ENCODE data around the gene CLDN3. TPM values are rescaled to one million over a fixed set of nuclear protein-coding genes. Genes with fewer than 3 reads are reported as not detected.
A peak's percentile ranks its signal among the peaks of the same experiment; 100 is the strongest.
"Not testable (repeated sequence)": the region's sequence is repeated elsewhere in the genome, so short reads cannot be mapped to it uniquely, and the experiment has no call there.

CLDN3 gene
- total and polyA plus RNA-seq, 2 experiments from 2014 or later: not detected

GRCh38 chr7:73722785-73723184 lies 47.3 kb downstream of the CLDN3 start:
- peaks cover 1% of the 10 kb centered on the region for H3K4me1 ChIP-seq (ENCODE audit: insufficient read depth)
- no peaks in the 10 kb centered on the region for H3K9me2 ChIP-seq (ENCODE audit: insufficient read depth)
- H3K27ac ChIP-seq: no peak overlapping the region
- no peak for DNase-seq
- H3K4me2 ChIP-seq (ENCODE audit: unreplicated experiment): no peak overlapping the region
- no peak overlapping the region for H3K9ac ChIP-seq
- in situ Hi-C loops (cut with MboI): loop anchor here (10.0 kb wide), 1 partner anchor 118 kb away; no protein-coding TSS in a partner anchor
- no peaks in the 10 kb centered on the region for H3K27me3 ChIP-seq (replicated peaks; ENCODE audit: insufficient read depth)
- H3K9me3 ChIP-seq (ENCODE audit: low read depth): no peaks in the 10 kb centered on the region
- WGBS, 2 experiments (ENCODE audit: low coverage in 1 of 2, low lambda C conversion rate in 2 of 2, missing lambda C conversion rate in 2 of 2): 66 to 73% methylated on average over 5 to 6 of the region's 6 CpGs
- no peaks in the 10 kb centered on the region for H3K36me3 ChIP-seq (ENCODE audit: low read depth)
- no peaks in the 10 kb centered on the region for H3F3A ChIP-seq (ENCODE audit: insufficient read depth)
- H3K4me3 ChIP-seq: no peak overlapping the region
- no peak overlapping the region for H2AFZ ChIP-seq
- no peak for TF ChIP-seq EZH2 (IDR thresholded peaks at IDR 0.05; ENCODE audit: insufficient read depth, poor library complexity, severe bottlenecking)
- TF ChIP-seq EZH2phosphoT487 (IDR thresholded peaks at IDR 0.05; ENCODE audit: insufficient read depth, low read depth): no peak
- H4K20me1 ChIP-seq (ENCODE audit: insufficient read depth): no peaks in the 10 kb centered on the region
- H3K79me2 ChIP-seq (ENCODE audit: insufficient read depth): peaks cover 13% of the 10 kb centered on the region

GRCh38 chr7:73722182-73722581 lies 47.9 kb downstream of the CLDN3 start:
- H3K27me3 ChIP-seq (replicated peaks; ENCODE audit: insufficient read depth); H3K27ac ChIP-seq; H3K9ac ChIP-seq; H3K9me2 ChIP-seq (ENCODE audit: insufficient read depth); H3K36me3 ChIP-seq (ENCODE audit: low read depth); H2AFZ ChIP-seq; H3K4me2 ChIP-seq (ENCODE audit: unreplicated experiment); H4K20me1 ChIP-seq (ENCODE audit: insufficient read depth); H3K9me3 ChIP-seq (ENCODE audit: low read depth); H3K4me3 ChIP-seq; H3F3A ChIP-seq (ENCODE audit: insufficient read depth); H3K4me1 ChIP-seq (ENCODE audit: insufficient read depth); DNase-seq: not testable (repeated sequence)
- WGBS, 2 experiments (ENCODE audit: low coverage in 1 of 2, low lambda C conversion rate in 2 of 2, missing lambda C conversion rate in 2 of 2): 51 to 62% methylated on average over 4 of the region's 4 CpGs
- in situ Hi-C loops (cut with MboI): loop anchor here (10.0 kb wide), 1 partner anchor 117 kb away; no protein-coding TSS in a partner anchor
- peaks cover 19% of the 10 kb centered on the region for H3K79me2 ChIP-seq (ENCODE audit: insufficient read depth)

GRCh38 chr7:73721377-73721817 lies 48.7 kb downstream of the CLDN3 start:
- 50 to 53% methylated on average over 3 of the region's 3 CpGs for WGBS, 2 experiments (ENCODE audit: low coverage in 1 of 2, low lambda C conversion rate in 2 of 2, missing lambda C conversion rate in 2 of 2)
- in situ Hi-C loops (cut with MboI): loop anchor here (10.0 kb wide), 1 partner anchor 117 kb away; no protein-coding TSS in a partner anchor

GRCh38 chr7:73720443-73720842 lies 49.6 kb downstream of the CLDN3 start:
- H3K9ac ChIP-seq; H3K27me3 ChIP-seq (replicated peaks; ENCODE audit: insufficient read depth); H2AFZ ChIP-seq; H4K20me1 ChIP-seq (ENCODE audit: insufficient read depth); H3K4me2 ChIP-seq (ENCODE audit: unreplicated experiment); H3K36me3 ChIP-seq (ENCODE audit: low read depth); H3K4me3 ChIP-seq; H3K9me3 ChIP-seq (ENCODE audit: low read depth); H3K9me2 ChIP-seq (ENCODE audit: insufficient read depth); DNase-seq; H3K27ac ChIP-seq: not testable (repeated sequence)
- Histone ChIP-seq H3K79me2 (ENCODE audit: insufficient read depth) (peaks cover 30% of the 10 kb centered on the region), H3F3A (ENCODE audit: insufficient read depth) (peaks cover 12% of the 10 kb centered on the region), H3K4me1 (ENCODE audit: insufficient read depth) (peaks cover 20% of the 10 kb centered on the region)
- WGBS, 2 experiments (ENCODE audit: low coverage in 1 of 2, low lambda C conversion rate in 2 of 2, missing lambda C conversion rate in 2 of 2): 90 to 92% methylated on average over 9 of the region's 9 CpGs
- in situ Hi-C loops (cut with MboI): loop anchor here (10.0 kb wide), 1 partner anchor 116 kb away; no protein-coding TSS in a partner anchor

More at GRCh38 chr7:73721377-73721817, 48.7 kb downstream of the CLDN3 start:
- no peak overlapping the region for H3K9ac ChIP-seq
- H2AFZ ChIP-seq: no peak overlapping the region
- no peaks in the 10 kb centered on the region for H3K9me2 ChIP-seq (ENCODE audit: insufficient read depth)
- no peaks in the 10 kb centered on the region for H3K36me3 ChIP-seq (ENCODE audit: low read depth)
- H3K27me3 ChIP-seq (replicated peaks; ENCODE audit: insufficient read depth): no peaks in the 10 kb centered on the region
- H3K4me2 ChIP-seq (ENCODE audit: unreplicated experiment): no peak overlapping the region
- TF ChIP-seq EZH2phosphoT487 (IDR thresholded peaks at IDR 0.05; ENCODE audit: insufficient read depth, low read depth) (no peak), EZH2 (IDR thresholded peaks at IDR 0.05; ENCODE audit: insufficient read depth, poor library complexity, severe bottlenecking) (no peak)
- H3K27ac ChIP-seq: no peak overlapping the region
- H3K4me3 ChIP-seq: no peak overlapping the region
- DNase-seq: peak; percentile 29
- peaks cover 25% of the 10 kb centered on the region for H3K79me2 ChIP-seq (ENCODE audit: insufficient read depth)
- H3K9me3 ChIP-seq (ENCODE audit: low read depth): no peaks in the 10 kb centered on the region
- H3K4me1 ChIP-seq (ENCODE audit: insufficient read depth): peaks cover 13% of the 10 kb centered on the region
- H3F3A ChIP-seq (ENCODE audit: insufficient read depth): peaks cover 5% of the 10 kb centered on the region
- H4K20me1 ChIP-seq (ENCODE audit: insufficient read depth): no peaks in the 10 kb centered on the region

GRCh38 chr7:73719806-73720169 lies 50.3 kb downstream of the CLDN3 start:
- Histone ChIP-seq H3F3A (ENCODE audit: insufficient read depth) (peaks cover 18% of the 10 kb centered on the region), H3K4me1 (ENCODE audit: insufficient read depth) (peaks cover 26% of the 10 kb centered on the region), H3K36me3 (ENCODE audit: low read depth) (no peaks in the 10 kb centered on the region), H2AFZ (peak overlapping the region; percentile 59; the same call in 1 of the 2 replicates), H4K20me1 (ENCODE audit: insufficient read depth) (no peaks in the 10 kb centered on the region), H3K9me2 (ENCODE audit: insufficient read depth) (no peaks in the 10 kb centered on the region), H3K9ac (peak overlapping the region; percentile 47), H3K79me2 (ENCODE audit: insufficient read depth) (peaks cover 37% of the 10 kb centered on the region), H3K4me2 (ENCODE audit: unreplicated experiment) (no peak overlapping the region), H3K9me3 (ENCODE audit: low read depth) (no peaks in the 10 kb centered on the region), H3K27ac (no peak overlapping the region), H3K27me3 (replicated peaks; ENCODE audit: insufficient read depth) (no peaks in the 10 kb centered on the region), H3K4me3 (peak overlapping the region; percentile 65)
- TF ChIP-seq EZH2phosphoT487 (IDR thresholded peaks at IDR 0.05; ENCODE audit: insufficient read depth, low read depth) (no peak), EZH2 (IDR thresholded peaks at IDR 0.05; ENCODE audit: insufficient read depth, poor library complexity, severe bottlenecking) (no peak)
- WGBS, 2 experiments (ENCODE audit: low coverage in 1 of 2, low lambda C conversion rate in 2 of 2, missing lambda C conversion rate in 2 of 2): 8 to 10% methylated on average over 10 to 16 of the region's 16 CpGs
- in situ Hi-C loops (cut with MboI): loop anchor here (10.0 kb wide), 1 partner anchor 115 kb away; no protein-coding TSS in a partner anchor
- no peak for DNase-seq

Small RNAs within 50 kb of the gene (small RNA-seq; reads per million reads assigned to genes)
- not detected for gene RN7SL265P (ENCODE audit: low read depth, low replicate concordance)

Other genes starting within 250 kb of the CLDN3 start
- 41.8 and 49.4 TPM in 2 replicates for gene BAZ1B, start 248.0 kb downstream of the CLDN3 start, total RNA-seq (2014; rRNA removed; shearing (Covaris generic))
- 23.5 and 24.0 TPM in 2 replicates for gene BAZ1B, start 248.0 kb downstream of the CLDN3 start, polyA plus RNA-seq (2016; fragmentation: Nextera tagmentation; extraction: Ambion mirVana)
- gene BCL7B, start 212.6 kb downstream of the CLDN3 start, total RNA-seq (2014; rRNA removed; shearing (Covaris generic)): 23.3 and 24.8 TPM in 2 replicates
- 71.8 and 72.6 TPM in 2 replicates for gene BCL7B, start 212.6 kb downstream of the CLDN3 start, polyA plus RNA-seq (2016; fragmentation: Nextera tagmentation; extraction: Ambion mirVana)
- 72.1 and 101 TPM in 2 replicates for gene TBL2, start 191.7 kb downstream of the CLDN3 start, total RNA-seq (2014; rRNA removed; shearing (Covaris generic))
- 69.7 and 78.0 TPM in 2 replicates for gene TBL2, start 191.7 kb downstream of the CLDN3 start, polyA plus RNA-seq (2016; fragmentation: Nextera tagmentation; extraction: Ambion mirVana)
- not detected in 2 replicates for gene MLXIPL, start 145.7 kb downstream of the CLDN3 start, total RNA-seq (2014; rRNA removed; shearing (Covaris generic))
- gene MLXIPL, start 145.7 kb downstream of the CLDN3 start, polyA plus RNA-seq (2016; fragmentation: Nextera tagmentation; extraction: Ambion mirVana): not detected in 2 replicates
- 3.5 and 5.9 TPM in 2 replicates for gene VPS37D, start 102.4 kb downstream of the CLDN3 start, total RNA-seq (2014; rRNA removed; shearing (Covaris generic))
- gene VPS37D, start 102.4 kb downstream of the CLDN3 start, polyA plus RNA-seq (2016; fragmentation: Nextera tagmentation; extraction: Ambion mirVana): 1.2 and 1.3 TPM in 2 replicates
- 5.2 and 5.7 TPM in 2 replicates for gene DNAJC30, start 86.8 kb downstream of the CLDN3 start, total RNA-seq (2014; rRNA removed; shearing (Covaris generic))
- gene DNAJC30, start 86.8 kb downstream of the CLDN3 start, polyA plus RNA-seq (2016; fragmentation: Nextera tagmentation; extraction: Ambion mirVana): 12.7 and 14.3 TPM in 2 replicates
- 36.2 and 48.2 TPM in 2 replicates for gene BUD23, start 86.7 kb downstream of the CLDN3 start, total RNA-seq (2014; rRNA removed; shearing (Covaris generic))
- gene BUD23, start 86.7 kb downstream of the CLDN3 start, polyA plus RNA-seq (2016; fragmentation: Nextera tagmentation; extraction: Ambion mirVana): 95.1 and 98.5 TPM in 2 replicates
- 10.9 and 20.6 TPM in 2 replicates for gene STX1A, start 50.6 kb downstream of the CLDN3 start, total RNA-seq (2014; rRNA removed; shearing (Covaris generic))
- gene STX1A, start 50.6 kb downstream of the CLDN3 start, polyA plus RNA-seq (2016; fragmentation: Nextera tagmentation; extraction: Ambion mirVana): 10.1 and 12.0 TPM in 2 replicates
- 8.9 and 20.8 TPM in 2 replicates for gene ABHD11, start 31.5 kb downstream of the CLDN3 start, total RNA-seq (2014; rRNA removed; shearing (Covaris generic))
- 17.6 and 18.1 TPM in 2 replicates for gene ABHD11, start 31.5 kb downstream of the CLDN3 start, polyA plus RNA-seq (2016; fragmentation: Nextera tagmentation; extraction: Ambion mirVana)
- gene CLDN4, start 60.7 kb upstream of the CLDN3 start, total RNA-seq (2014; rRNA removed; shearing (Covaris generic)): not detected in 2 replicates
- gene CLDN4, start 60.7 kb upstream of the CLDN3 start, polyA plus RNA-seq (2016; fragmentation: Nextera tagmentation; extraction: Ambion mirVana): 0.06 and 0.10 TPM in 2 replicates
- gene METTL27, start 72.2 kb upstream of the CLDN3 start, total RNA-seq (2014; rRNA removed; shearing (Covaris generic)): 3.5 and 5.3 TPM in 2 replicates
- 6.0 and 6.5 TPM in 2 replicates for gene METTL27, start 72.2 kb upstream of the CLDN3 start, polyA plus RNA-seq (2016; fragmentation: Nextera tagmentation; extraction: Ambion mirVana)
- not detected in 2 replicates for gene TMEM270, start 90.9 kb upstream of the CLDN3 start, total RNA-seq (2014; rRNA removed; shearing (Covaris generic))
- not detected in 2 replicates for gene TMEM270, start 90.9 kb upstream of the CLDN3 start, polyA plus RNA-seq (2016; fragmentation: Nextera tagmentation; extraction: Ambion mirVana)